Lower leg skin (tissue), 3 donors: ENCODE results near the gene TP53RK.

Source experiments
- CTCF ChIP-seq, 3 donors: fragments of 450-650 bp; IDR thresholded peaks; one replicate each; pipeline ENCODE4 v1.5.1; 2016; ENCODE audit warnings: antibody characterized with exemption in 3 of 3, mild to moderate bottlenecking in 3 of 3, moderate library complexity in 2 of 3
- POLR2A ChIP-seq, 2 donors: fragments of 450-650 bp; IDR thresholded peaks; one replicate each; pipeline ENCODE4 v1.6.1; 2016 to 2017; ENCODE audit warnings: antibody characterized with exemption in 2 of 2, mild to moderate bottlenecking in 1 of 2, moderate library complexity in 1 of 2

DNA sequence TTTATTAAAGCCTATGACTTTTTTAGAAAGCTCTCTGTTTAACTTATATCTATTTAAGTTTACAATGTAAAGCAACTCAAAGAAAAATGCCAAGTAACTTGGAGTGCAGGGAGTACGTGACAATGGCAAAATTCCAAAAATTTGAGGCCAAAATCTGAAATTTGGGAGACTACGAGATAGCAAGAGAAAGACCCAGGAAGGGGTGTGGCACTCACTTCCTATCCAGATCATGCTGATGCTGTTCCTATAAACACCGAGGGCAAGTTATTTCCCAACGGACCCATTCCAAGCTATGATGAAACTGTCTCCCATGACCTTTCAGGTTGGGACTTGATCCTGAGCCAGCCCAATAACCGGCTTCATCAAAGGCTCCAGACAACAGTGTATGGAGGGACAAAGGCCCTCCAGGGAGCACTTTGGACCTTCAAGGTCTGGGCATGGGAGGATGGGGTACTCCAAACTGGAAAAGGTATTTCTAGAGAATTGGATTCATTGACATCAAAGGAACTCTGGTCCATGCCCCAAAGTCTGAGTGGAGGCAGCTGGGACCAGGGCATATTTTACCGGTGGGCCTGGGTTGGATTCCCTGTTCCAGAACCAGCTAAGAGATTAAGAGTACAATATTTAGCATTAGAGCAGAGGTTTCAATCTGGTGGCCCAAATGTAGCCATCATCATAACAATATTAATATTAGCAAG, 22.3 kb downstream of the TP53RK start:
- peak in 1 of 3 donors; percentile 95 for TF ChIP-seq CTCF (IDR thresholded peaks at IDR 0.05)
- TF ChIP-seq POLR2A (IDR thresholded peaks at IDR 0.05): no peak
